HL-60 (cell line): ENCODE data around the gene LGALS12.

Experiments
- DNase-seq, 2 experiments: peaks; one replicate each; pipeline ENCODE4 v3.0.0-alpha.2; 2010 to 2020; ENCODE audit warnings: low read depth in 1 of 2, low spot score in 1 of 2
- H3K27ac ChIP-seq: fragments of 250-450 bp; sonication (Bioruptor Pico); replicated peaks from 2 replicates; pipeline ENCODE4 v1.5.1; 2020; ENCODE audit warnings: mild to moderate bottlenecking, moderate library complexity
- H3K27me3 ChIP-seq: fragments of 250-450 bp; sonication (Bioruptor Pico); 2 replicates; pipeline ENCODE4 v1.5.1; 2021; ENCODE audit warnings: mild to moderate bottlenecking, moderate library complexity; ENCODE audit not compliant: insufficient read depth, poor library complexity, severe bottlenecking
- H3K4me3 ChIP-seq: replicated peaks from 2 replicates; pipeline ENCODE4 v1.5.1; 2011; ENCODE audit warnings: mild to moderate bottlenecking, control low read depth, low read length; ENCODE audit not compliant: insufficient read depth
- CTCF ChIP-seq: IDR thresholded peaks from one replicate; pipeline ENCODE4 v1.5.1; 2011; ENCODE audit warnings: low read length, control low read depth, inconsistent platforms; ENCODE audit not compliant: insufficient read depth
- GABPA ChIP-seq: IDR thresholded peaks from 2 replicates; pipeline ENCODE4 v1.6.1; 2012; ENCODE audit warnings: low read depth
- POLR2AphosphoS5 ChIP-seq: IDR thresholded peaks from 2 replicates; pipeline ENCODE4 v1.6.1; 2012; ENCODE audit warnings: low read depth
- REST ChIP-seq: IDR thresholded peaks from 2 replicates; pipeline ENCODE4 v1.6.1; 2012; ENCODE audit warnings: low read depth; ENCODE audit not compliant: insufficient replicate concordance
- SPI1 ChIP-seq: IDR thresholded peaks from 2 replicates; pipeline ENCODE4 v1.6.1; 2012; ENCODE audit warnings: low read depth, mild to moderate bottlenecking, borderline replicate concordance

The LGALS12 gene

GRCh38 chr11:63478896-63479295 is 27.0 kb upstream of the LGALS12 start:
- TF ChIP-seq REST = no peak
- peak; percentile 81 for TF ChIP-seq CTCF
- DNase-seq = peak; percentile 58 to 73

DNA sequence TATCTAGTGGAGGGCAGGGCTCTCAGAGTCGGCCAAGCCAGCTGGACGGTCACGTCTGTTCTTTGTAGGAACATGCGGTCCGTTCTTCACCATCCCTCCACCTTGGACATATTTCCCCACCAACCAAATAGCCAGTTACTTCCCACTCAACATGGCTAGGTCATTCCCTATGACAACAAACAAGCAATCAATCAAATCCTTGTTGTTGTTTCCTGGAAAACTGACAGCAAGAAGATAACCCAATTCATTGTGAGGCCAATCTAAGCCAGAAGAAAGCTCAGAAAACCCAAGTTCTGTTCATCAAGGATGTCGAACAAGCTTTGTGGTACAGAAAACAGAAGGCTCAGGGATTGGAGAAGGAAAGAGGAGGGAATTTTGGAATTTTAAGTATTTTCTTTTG is 25.8 kb upstream of the LGALS12 start:
- no peak for TF ChIP-seq SPI1
- no peak for TF ChIP-seq REST
- no peak for TF ChIP-seq POLR2AphosphoS5
- no peak for TF ChIP-seq GABPA
- TF ChIP-seq CTCF = no peak
- no peak overlapping the region for H3K4me3 ChIP-seq
- H3K27ac ChIP-seq = no peak overlapping the region
- no peak for DNase-seq
- no peaks in the 10 kb centered on the region for H3K27me3 ChIP-seq

More at GRCh38 chr11:63478896-63479295, 27.0 kb upstream of the LGALS12 start:
- Histone ChIP-seq H3K4me3 (no peak overlapping the region), H3K27me3 (no peaks in the 10 kb centered on the region), H3K27ac (no peak overlapping the region)

- no peak overlapping the region for H3K27ac ChIP-seq
- DNase-seq = no peak
- TF ChIP-seq CTCF (no peak), REST (no peak), SPI1 (no peak), POLR2AphosphoS5 (no peak), GABPA (no peak)
- H3K27me3 ChIP-seq = no peaks in the 10 kb centered on the region
- no peak overlapping the region for H3K4me3 ChIP-seq
Observed at GRCh38 chr11:63485777-63486176, 20.1 kb upstream of the LGALS12 start.
